GM18868 (cell line): ENCODE results near the gene LRRC8B.

ENCODE experiments used
- ATAC-seq: cut with Tn5 transposase; IDR thresholded peaks from one replicate; pipeline ENCODE4 v1.9.1; 2021; ENCODE audit warnings: mild to moderate bottlenecking, moderate library complexity; ENCODE audit not compliant: unreplicated experiment

The LRRC8B gene

DNA sequence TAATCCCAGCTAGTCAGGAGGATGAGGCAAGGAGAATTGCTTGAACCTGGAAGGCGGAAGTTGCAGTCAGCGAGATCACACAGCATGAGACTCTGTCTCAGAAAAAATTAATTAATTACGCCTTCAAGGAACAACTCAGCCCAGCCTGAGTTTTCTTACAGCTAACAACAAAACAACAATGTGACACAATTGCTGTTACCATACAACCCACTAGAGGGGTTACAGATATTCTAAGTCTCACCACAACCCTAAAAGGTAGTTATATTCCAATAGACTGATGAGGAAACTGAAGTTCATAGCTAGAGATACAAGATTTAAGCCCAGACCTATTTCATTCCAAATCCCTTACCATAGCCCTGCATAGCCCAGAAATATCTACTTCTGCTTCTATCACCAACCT, 105.4 kb downstream of the LRRC8B start:
- no peak for ATAC-seq

DNA sequence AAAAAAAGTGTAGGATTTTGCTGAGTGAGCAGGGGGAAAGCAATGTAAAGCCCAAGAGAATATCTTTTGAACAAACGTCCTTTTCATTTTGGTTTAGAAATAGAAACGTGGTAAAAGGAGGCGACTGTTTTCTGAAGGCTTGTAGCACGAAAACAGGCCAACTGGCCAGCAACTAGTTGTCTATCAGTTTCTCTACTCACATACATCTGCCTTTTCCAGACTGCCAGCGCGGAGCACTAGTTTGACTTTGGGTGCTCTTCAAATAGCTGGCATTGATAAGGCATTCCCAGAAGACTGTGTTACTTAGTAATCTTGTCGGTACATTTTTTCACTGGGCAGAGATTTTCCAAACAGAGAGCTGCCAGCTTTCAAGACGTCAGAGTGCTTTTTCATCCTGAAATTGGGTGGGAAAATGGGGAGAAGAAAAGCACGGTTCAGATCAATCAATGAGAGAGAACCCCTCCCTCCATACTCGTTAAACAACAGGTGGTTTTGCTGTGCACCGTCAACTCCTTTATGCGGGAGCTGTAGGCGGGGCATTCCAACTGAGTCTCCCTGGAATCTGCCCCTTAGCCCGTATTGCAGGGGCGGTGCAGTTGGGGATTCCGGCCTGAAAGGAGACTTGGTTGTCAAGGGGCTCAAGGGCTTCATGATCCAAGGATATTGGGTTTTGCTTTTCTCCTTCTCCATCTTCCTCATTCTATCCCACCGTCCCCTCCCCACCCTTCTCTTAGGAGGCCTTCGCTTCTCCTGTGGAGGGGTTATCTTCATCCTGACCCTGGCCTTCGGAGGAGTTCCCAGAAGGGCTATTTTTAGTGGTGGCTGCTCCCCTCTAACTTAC, 107.4 kb downstream of the LRRC8B start:
- ATAC-seq, result no peak

DNA sequence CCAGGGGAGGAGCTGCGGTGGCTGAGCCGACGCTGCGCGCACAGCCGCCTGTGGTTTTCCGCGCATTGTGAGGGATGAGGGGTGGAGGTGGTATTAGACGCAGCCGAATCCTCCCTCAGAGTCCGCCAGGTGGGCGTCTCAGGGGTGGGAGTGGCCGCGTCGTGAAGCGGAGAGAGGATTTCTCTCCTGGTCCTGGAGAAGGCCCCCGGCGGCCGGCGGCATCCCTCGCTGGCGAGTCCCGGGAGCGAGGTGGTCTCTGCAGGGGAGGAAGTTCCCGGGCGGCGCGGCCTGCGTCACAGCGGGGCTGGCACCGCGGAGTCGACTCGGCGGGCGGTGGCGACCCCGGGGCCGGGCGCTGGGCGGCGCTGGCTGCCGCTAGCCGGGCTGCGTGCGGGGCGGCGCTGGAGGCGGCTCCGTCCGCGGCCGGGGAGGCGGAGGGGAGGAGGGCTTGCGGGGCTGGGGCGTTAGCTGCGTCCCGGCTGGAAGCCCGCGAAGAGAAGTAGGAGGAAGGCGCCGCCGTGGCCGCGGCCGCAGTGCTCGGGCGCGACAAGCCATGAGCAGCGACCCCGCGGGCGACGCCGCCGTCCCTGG, 108.1 kb downstream of the LRRC8B start, which contains the start of gene LRRC8C:
TSS of gene LRRC8C (plus strand) at position 464 of the 591 bp plus-strand sequence. CDS start 53,354 bp downstream, outside the sequence.
- peak; percentile 88 for ATAC-seq

DNA sequence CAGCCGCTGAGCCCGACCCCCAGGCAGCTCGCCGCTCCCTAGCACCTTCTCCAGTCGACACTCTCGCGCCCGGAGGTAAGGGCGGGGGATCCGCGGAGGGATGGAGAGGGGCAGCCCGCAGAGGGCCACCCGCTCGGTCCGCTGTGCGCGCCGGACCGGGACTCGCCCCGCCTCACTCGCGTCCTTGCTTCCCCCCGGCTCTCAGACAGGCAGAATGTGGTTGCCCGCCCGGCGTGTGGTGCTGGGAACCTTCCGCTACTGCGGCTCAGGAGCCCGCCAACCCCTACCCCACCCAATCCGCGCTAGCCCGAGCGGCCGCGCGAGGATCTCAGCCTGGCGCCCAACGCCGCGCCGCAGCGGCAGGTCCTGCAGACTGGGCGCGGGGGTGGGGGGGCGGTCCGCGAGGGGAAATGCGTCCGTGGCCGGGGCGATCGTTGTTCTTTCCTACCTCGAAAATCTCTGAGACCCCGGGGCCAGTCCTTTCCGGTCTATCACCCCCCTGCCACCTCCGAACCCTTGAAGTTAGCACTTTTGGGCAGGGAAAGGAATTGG, 108.7 kb downstream of the LRRC8B start:
- ATAC-seq, result peak; percentile 49

DNA sequence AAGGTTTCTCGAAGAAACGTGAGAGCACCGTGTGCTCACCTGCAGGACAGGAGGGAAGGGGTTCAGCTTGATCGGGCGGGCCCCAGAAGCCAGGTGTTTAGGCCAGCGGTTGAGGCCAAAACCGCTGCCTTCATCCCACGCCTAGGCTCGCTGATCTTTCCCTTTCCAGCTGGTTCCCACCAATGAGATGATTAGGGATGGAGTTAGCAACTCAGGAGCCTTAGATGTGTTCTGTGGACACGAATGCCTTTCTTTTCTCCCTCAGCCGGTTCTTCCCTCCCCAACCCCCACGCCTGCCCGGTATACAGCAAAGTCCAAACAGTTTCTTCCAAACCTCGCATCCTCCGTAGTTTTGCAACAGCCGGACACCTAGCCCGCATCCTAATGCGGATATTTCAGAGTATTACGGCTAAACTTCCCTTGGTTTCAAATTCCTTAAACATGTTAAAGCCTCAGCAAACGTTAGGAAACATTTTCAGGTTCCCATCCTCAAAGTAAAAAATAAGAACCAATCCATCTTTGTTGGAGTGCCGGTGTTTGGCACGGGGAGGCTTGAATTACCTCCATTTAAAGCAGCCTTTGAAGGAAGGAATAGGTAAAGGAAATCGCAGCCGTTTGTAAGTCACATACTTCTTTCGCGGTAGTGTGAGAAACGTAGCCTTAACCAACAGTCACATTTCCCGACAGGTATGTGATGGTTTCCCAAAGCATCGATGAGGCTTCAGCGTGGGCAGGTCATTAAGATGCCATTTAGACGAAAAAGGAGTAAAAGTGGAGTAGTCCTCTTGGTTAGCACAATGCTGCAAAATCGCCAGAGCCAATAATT, 109.4 kb downstream of the LRRC8B start:
- ATAC-seq, result no peak

DNA sequence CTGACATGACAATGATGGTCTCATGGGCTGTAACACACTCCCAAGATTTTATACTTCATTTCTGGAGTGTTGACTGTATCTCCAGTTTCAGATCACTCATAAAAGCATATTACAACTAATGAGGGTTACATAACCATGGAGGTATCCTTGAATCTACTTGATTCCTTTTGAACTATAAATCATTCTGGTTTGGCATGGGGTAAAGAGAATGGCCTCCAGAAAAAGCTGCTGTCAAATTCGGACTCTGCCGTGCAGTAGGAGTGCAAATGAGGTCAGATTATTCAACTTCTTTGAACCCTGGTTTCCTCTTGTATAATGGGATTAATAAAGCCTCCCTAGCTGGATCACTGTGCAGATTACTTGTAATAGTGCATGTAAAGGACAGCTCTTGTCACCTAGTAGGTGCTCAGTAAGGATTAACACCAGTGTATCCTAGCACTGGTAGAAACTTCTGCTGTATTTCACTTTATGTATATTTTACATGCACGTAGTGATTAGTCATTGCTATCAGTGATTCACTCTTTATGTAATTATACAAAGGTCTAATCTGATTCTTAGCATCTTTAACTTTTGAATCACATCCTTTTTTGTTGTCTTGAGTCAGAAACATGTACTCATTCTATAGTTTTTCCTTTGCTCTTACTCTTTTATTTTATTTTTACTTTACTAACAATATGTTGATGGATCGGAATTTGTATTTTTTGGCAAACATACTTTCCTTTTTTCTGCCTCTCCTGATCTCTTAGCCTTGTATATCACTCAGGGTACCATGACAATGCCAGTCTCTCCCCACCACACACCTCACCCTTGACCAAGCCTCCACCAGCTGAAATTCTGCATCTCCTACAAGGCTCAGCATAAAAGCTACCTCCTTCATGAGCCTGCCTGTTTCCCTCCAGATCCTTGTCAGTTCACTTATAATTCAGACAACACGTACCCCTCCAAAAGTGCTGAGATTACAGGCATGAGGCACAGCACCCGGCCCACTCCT, 111.5 kb downstream of the LRRC8B start:
- no peak for ATAC-seq

DNA sequence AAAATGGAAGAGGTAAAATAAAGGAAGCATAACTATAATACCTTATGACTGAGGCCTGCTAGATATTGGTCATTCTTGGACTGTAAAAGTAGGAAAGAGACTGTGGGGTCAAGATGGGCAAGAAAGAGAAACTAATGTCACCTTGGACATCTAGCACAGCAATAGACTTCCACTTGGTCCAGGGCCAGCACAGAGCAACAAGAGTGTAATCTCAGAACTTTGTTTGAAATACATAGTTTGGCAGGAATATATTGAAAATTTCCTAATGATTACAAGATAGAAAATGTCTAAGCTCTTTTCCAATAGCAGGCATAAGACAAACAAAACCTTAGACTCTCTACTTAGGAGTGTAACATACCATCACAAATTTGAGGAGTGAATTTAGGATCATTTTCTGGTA, 112.9 kb downstream of the LRRC8B start:
- ATAC-seq, result no peak

DNA sequence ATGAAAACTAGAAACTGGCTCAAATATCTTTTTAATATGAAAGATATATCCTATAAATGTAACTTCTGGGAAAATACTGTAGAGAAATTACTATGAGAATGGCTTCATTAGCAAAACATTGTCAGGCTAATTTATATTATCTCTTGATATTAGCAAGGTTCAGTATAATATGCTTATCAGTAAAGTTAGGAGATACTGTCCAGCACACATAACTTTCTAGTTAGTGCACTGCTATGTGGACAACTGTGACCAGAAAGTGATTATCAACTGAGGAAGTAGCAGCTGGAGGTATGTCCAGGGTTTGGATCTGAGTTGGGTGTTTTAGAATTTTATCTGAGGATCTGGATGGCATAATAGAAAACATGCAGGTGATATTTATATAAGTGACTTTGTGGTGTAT, 115.8 kb downstream of the LRRC8B start:
- no peak for ATAC-seq

DNA sequence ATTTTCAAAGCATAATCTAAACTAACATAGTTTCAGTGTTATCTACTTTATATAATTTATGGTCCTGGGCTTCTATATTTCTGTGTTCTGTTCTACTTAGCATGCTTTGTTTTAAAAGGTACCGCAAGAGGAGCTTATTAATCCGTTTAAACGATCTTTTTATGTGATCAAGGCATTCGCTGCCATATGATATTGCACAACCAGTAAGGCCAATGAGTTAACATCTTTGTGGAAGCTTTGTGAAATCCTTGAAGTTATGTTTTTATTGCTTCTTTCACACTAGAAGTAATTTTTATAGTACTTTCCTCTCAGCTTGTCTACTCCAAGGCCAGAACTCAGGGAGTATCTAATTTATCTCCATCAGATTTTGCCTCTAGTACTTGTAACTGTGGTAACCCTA, 117.2 kb downstream of the LRRC8B start:
- no peak for ATAC-seq

DNA sequence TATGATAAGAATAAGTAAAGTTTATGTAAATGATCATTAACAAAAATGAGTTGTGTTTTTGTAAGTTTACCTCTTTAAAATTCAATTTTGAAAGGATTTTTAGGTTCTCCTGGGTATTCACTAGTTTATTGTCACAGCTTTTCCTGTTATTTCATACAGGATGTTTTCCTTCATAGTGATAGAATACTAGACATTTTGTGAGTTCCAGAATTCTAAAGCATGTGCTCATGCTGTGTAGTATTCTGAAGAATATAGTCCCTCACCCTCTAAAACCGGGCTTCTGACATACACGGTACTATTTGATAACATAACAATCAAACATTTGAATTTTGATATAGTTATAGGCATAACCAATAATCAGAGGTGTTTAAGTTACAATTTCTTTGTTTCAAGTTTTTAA, 118.9 kb downstream of the LRRC8B start:
- no peak for ATAC-seq

DNA sequence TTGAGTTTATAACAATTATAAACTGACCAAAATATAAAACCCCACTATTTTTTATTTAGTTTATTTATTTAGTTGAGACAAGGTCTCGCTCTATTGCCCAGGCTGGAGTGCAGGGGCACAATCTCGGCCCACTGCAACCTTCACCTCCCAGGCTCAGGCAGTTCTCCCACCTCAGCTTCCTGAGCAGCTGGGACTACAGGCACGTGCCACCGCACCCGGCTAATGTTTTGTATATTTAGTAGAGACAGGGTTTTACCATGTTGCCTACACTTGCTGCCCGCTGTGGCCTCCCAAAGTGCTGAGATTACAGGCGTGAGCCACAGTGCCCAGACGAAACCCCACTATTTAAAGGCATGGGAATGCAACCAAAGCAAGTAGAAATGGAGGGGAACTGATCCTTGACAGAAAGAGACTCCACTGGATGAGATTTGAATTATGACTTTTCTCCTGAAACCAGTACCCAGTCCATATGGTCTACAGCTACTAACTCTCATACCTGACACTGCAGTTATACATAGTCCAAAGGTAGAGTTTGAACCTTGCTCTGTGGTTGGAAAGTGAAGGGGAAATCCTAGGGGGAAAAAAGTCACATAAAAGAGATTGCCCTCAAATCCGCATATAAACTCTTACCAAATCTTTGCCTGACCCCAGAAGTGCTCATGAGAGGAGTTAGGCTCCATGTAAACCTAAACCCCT, 119.6 kb downstream of the LRRC8B start:
- ATAC-seq, result no peak

DNA sequence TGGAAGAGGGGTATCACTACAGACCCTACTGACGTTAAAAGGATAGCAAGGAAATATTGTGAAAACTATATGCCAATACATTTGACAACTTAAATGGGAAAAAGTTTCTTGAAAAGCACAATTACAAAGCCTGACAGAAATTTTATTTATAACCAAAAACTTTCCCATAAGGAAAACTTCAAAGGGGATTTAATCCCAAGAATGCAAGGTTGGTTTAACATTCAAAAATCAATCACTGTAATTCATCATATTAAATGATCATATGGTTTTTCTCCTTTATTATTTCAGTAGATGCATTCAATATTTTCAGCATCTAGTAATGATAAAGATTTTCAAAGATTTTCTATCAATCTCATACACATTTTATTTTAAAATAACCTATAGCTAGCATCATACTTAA, 121.6 kb downstream of the LRRC8B start:
- no peak for ATAC-seq
